Osteoblast (primary cell): ENCODE results near the gene GPR173. TPM values are rescaled to one million over a fixed set of nuclear protein-coding genes. Genes with fewer than 3 reads are reported as not detected.
A peak's percentile ranks its signal among the peaks of the same experiment; 100 is the strongest.

Source experiments
- DNase-seq: peaks from one replicate; pipeline ENCODE4 v3.0.0; 2011; ENCODE audit warnings: low spot score, mixed read lengths; ENCODE audit not compliant: insufficient read length; ENCODE audit errors: missing footprints
- H2AFZ ChIP-seq: 2 replicates; pipeline ENCODE4 v1.6.0; 2011; ENCODE audit warnings: mild to moderate bottlenecking, low read length
- H3K27ac ChIP-seq: 2 replicates; pipeline ENCODE4 v1.5.1; 2011; ENCODE audit warnings: mild to moderate bottlenecking, low read depth, low read length, moderate library complexity
- H3K27me3 ChIP-seq: 2 replicates; pipeline ENCODE4 v1.6.0; 2012; ENCODE audit warnings: mild to moderate bottlenecking, control low read depth, inconsistent platforms, low read length, moderate library complexity; ENCODE audit not compliant: insufficient read depth
- H3K36me3 ChIP-seq: 2 replicates; pipeline ENCODE4 v1.5.1; 2011; ENCODE audit warnings: mild to moderate bottlenecking, low read length, control low read depth, moderate library complexity; ENCODE audit not compliant: insufficient read depth
- H3K4me1 ChIP-seq: 2 replicates; pipeline ENCODE4 v1.5.1; 2011; ENCODE audit warnings: mild to moderate bottlenecking, low read length, control low read depth, moderate library complexity; ENCODE audit not compliant: insufficient read depth
- H3K4me2 ChIP-seq: 2 replicates; pipeline ENCODE4 v1.6.0; 2011; ENCODE audit warnings: mild to moderate bottlenecking, low read length; ENCODE audit not compliant: insufficient read depth
- H3K4me3 ChIP-seq: fragments of 200-600 bp; sonication (generic); 3 replicates; pipeline ENCODE4 v1.5.1; 2012; ENCODE audit warnings: mild to moderate bottlenecking, low read length, inconsistent platforms; ENCODE audit not compliant: insufficient read depth
- H3K79me2 ChIP-seq: 2 replicates; pipeline ENCODE4 v1.6.0; 2012; ENCODE audit warnings: mild to moderate bottlenecking, low read length, control low read depth, inconsistent platforms; ENCODE audit not compliant: insufficient read depth
- H3K9me3 ChIP-seq: 2 replicates; pipeline ENCODE4 v1.5.1; 2011; ENCODE audit warnings: low read depth, low read length, control low read depth
- H4K20me1 ChIP-seq: 2 replicates; pipeline ENCODE4 v1.6.0; 2012; ENCODE audit warnings: mild to moderate bottlenecking, low read length, control low read depth; ENCODE audit not compliant: insufficient read depth
- CTCF ChIP-seq: IDR thresholded peaks from 2 replicates; pipeline ENCODE4 v1.5.1; 2011; ENCODE audit warnings: mild to moderate bottlenecking, low read depth, low read length, moderate library complexity; ENCODE audit errors: extremely low read depth
- total RNA-seq: library from RNA; depleted of rRNA; stranded (reverse); fragments of >200 nt; gene quantifications from 2 replicates; pipeline ENCODE4 v1.2.3, GENCODE V29; 2012

GPR173 gene
- total RNA-seq, 1 donor, result 2.2 TPM

- no peak overlapping the region for H2AFZ ChIP-seq
- H3K27me3 ChIP-seq, result no peaks in the 10 kb centered on the region
- peaks cover 26% of the 10 kb centered on the region for H4K20me1 ChIP-seq
- no peak overlapping the region for H3K4me3 ChIP-seq
- no peak for DNase-seq
- no peaks in the 10 kb centered on the region for H3K9me3 ChIP-seq
- no peak for TF ChIP-seq CTCF
- H3K4me2 ChIP-seq, result no peak overlapping the region
- H3K79me2 ChIP-seq, result peaks cover 31% of the 10 kb centered on the region
- H3K27ac ChIP-seq, result peak overlapping the region; percentile 96
- peaks cover 31% of the 10 kb centered on the region for H3K36me3 ChIP-seq
- H3K4me1 ChIP-seq, result peaks cover 16% of the 10 kb centered on the region
These were observed 38.8 kb downstream of the GPR173 start for GRCh38 chrX:53087388-53087831.

DNA sequence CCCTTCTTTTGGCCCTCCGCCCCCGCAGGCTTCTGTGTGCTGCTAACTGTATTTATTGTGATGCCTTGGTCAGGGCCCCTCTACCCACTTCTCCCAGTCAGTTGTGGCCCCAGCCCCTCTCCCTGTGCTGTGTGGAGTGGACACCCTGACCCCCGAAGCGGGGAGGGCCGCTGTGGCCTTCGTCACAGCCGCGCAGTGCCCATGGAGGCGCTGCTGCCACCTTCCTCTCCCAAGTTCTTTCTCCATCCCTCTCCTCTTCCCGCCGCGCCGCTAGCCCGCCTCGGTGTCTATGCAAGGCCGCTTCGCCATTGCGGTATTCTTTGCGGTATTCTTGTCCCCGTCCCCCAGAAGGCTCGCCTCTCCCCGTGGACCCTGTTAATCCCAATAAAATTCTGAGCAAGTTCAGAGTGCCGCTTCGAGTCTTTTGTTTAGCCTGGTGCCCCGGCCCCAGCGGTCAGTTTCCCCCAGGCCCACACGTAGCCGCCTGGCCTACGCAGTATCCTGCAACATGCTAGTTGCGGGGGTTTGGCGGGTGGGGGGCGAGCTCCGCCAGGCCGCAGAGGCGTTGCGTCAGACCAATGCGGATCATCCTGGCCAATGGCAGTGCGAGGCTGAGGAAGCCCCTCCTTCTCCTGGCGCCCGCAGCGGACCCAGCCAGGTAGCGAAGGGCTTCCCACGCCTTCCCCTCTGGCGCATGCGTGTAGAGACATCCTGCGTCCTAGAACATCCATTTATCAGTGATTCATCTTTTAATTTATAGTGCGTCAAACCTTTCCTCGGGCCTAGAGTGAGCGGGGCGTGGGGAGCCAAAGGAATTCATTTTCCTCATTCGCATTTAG lies 39.8 kb downstream of the GPR173 start:
- Histone ChIP-seq H3K27me3 (no peaks in the 10 kb centered on the region), H3K4me1 (peaks cover 15% of the 10 kb centered on the region), H3K36me3 (peaks cover 31% of the 10 kb centered on the region), H2AFZ (peak overlapping the region; percentile 18), H3K4me2 (peak overlapping the region; percentile 92), H3K79me2 (peaks cover 22% of the 10 kb centered on the region), H3K9me3 (no peaks in the 10 kb centered on the region), H3K27ac (peak overlapping the region; percentile 96), H3K4me3 (peak overlapping the region; percentile 67), H4K20me1 (peaks cover 17% of the 10 kb centered on the region)
- DNase-seq, result peak; percentile 92
- no peak for TF ChIP-seq CTCF

GRCh38 chrX:53089224-53089842 lies 40.7 kb downstream of the GPR173 start:
- H2AFZ ChIP-seq, result peak overlapping the region; percentile 18
- peaks cover 8% of the 10 kb centered on the region for H4K20me1 ChIP-seq
- peak overlapping the region; percentile 67 for H3K4me3 ChIP-seq
- peak overlapping the region; percentile 92 for H3K4me2 ChIP-seq
- peaks cover 12% of the 10 kb centered on the region for H3K79me2 ChIP-seq
- H3K4me1 ChIP-seq, result peaks cover 10% of the 10 kb centered on the region
- H3K36me3 ChIP-seq, result peaks cover 27% of the 10 kb centered on the region
- peak; percentile 90 for TF ChIP-seq CTCF
- H3K27me3 ChIP-seq, result no peaks in the 10 kb centered on the region
- DNase-seq, result peak; percentile 92
- H3K27ac ChIP-seq, result peak overlapping the region; percentile 96
- no peaks in the 10 kb centered on the region for H3K9me3 ChIP-seq

DNA sequence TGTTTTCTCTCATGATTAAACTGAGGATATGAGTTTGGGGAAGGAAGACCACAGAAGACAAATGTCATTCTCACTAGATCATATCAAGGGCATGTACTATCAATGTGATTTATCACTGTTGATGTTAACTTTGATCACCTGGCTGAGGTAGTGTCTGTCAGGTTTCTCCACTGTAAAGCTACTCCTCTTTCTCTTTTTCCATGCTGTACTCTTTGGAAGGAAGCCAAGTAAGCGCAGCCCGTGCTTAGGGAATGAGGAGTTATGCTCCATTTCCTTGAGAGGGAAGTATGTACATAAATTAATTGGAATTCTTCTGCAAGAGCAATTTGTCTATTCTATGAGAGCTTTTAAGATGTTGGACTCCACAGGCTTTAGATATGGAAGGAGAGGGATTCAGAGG lies 41.3 kb downstream of the GPR173 start:
- H3K27ac ChIP-seq, result no peak overlapping the region

More for the DNA sequence above, 41.3 kb downstream of the GPR173 start:
- Histone ChIP-seq H3K36me3 (peaks cover 21% of the 10 kb centered on the region), H3K4me2 (no peak overlapping the region), H3K4me3 (no peak overlapping the region), H4K20me1 (peaks cover 6% of the 10 kb centered on the region), H3K4me1 (peaks cover 13% of the 10 kb centered on the region), H3K79me2 (peaks cover 9% of the 10 kb centered on the region), H2AFZ (no peak overlapping the region), H3K9me3 (no peaks in the 10 kb centered on the region), H3K27me3 (no peaks in the 10 kb centered on the region)
- TF ChIP-seq CTCF, result no peak
- no peak for DNase-seq
